Neural progenitor cell (in vitro differentiated cells): ENCODE data around the gene EFNA5.

Experiments used
- CTCF ChIP-seq: fragments of 200-600 bp; sonication (generic); IDR thresholded peaks from 2 replicates; pipeline ENCODE4 v1.5.1; 2017; ENCODE audit warnings: antibody characterized with exemption, mild to moderate bottlenecking
- EZH2 ChIP-seq: fragments of 200-600 bp; sonication (generic); IDR thresholded peaks from 2 replicates; pipeline ENCODE4 v1.6.1; 2017; ENCODE audit warnings: antibody characterized with exemption, mild to moderate bottlenecking, moderate library complexity

- TF ChIP-seq CTCF = no peak
- TF ChIP-seq EZH2 = no peak
Observed at GRCh38 chr5:107450531-107450930, 220.2 kb downstream of the EFNA5 start.
